NCI-H1105 treated with DMSO at 0.1 percent for 48 hours (cell line): ENCODE data around the gene CERS1.

Experiments
- DNase-seq: peaks from one replicate; lab custom pipeline; 2025; lab: John Stamatoyannopoulos, UW

CERS1 gene

GRCh38 chr19:18870531-18871172 is 25.3 kb downstream of the CERS1 start:
- DNase-seq, result no peak

GRCh38 chr19:18869781-18870530 is 26.0 kb downstream of the CERS1 start:
- no peak for DNase-seq

- no peak for DNase-seq
These were observed 26.8 kb downstream of the CERS1 start for GRCh38 chr19:18869023-18869618.

GRCh38 chr19:18868380-18869022 is 27.5 kb downstream of the CERS1 start:
- no peak for DNase-seq

- no peak for DNase-seq
These were observed 28.2 kb downstream of the CERS1 start for GRCh38 chr19:18867751-18868150.

GRCh38 chr19:18867199-18867598 is 28.8 kb downstream of the CERS1 start:
- DNase-seq, result no peak

- DNase-seq, result no peak
These were observed 29.2 kb downstream of the CERS1 start for GRCh38 chr19:18866800-18867123.

GRCh38 chr19:18865973-18866799 is 29.8 kb downstream of the CERS1 start:
- DNase-seq, result no peak

- DNase-seq, result no peak
These were observed 30.6 kb downstream of the CERS1 start for GRCh38 chr19:18865106-18865972.

- no peak for DNase-seq
These were observed 32.1 kb downstream of the CERS1 start for GRCh38 chr19:18863843-18864362.

- no peak for DNase-seq
These were observed 32.7 kb downstream of the CERS1 start for GRCh38 chr19:18862976-18863842.

- no peak for DNase-seq
These were observed 34.0 kb downstream of the CERS1 start for GRCh38 chr19:18861917-18862316.

GRCh38 chr19:18861235-18861634 is 34.7 kb downstream of the CERS1 start:
- no peak for DNase-seq

- no peak for DNase-seq
These were observed 35.2 kb downstream of the CERS1 start for GRCh38 chr19:18860725-18861124.

- no peak for DNase-seq
These were observed 35.7 kb downstream of the CERS1 start for GRCh38 chr19:18860302-18860700.

GRCh38 chr19:18859676-18860301 is 36.2 kb downstream of the CERS1 start:
- DNase-seq, result no peak

GRCh38 chr19:18858906-18859646 is 36.9 kb downstream of the CERS1 start:
- DNase-seq, result no peak

GRCh38 chr19:18857223-18857622 is 38.7 kb downstream of the CERS1 start:
- DNase-seq, result no peak
